Measurements from ENCODE around the gene GAMT. TPM values are rescaled to one million over a fixed set of nuclear protein-coding genes. Genes with fewer than 3 reads are reported as not detected.

The GAMT gene
- total RNA-seq, 1 donor from 2014 or later = 25.5 TPM

- no peak for DNase-seq (ENCODE audit: low read depth, low spot score)
Observed at GRCh38 chr19:1366899-1367870, 34.2 kb downstream of the GAMT start.

GRCh38 chr19:1366296-1366695 lies 35.0 kb downstream of the GAMT start:
- no peak for DNase-seq (ENCODE audit: low read depth, low spot score)

- DNase-seq (ENCODE audit: low read depth, low spot score) = no peak
Observed at GRCh38 chr19:1365319-1366269, 35.7 kb downstream of the GAMT start.

DNA sequence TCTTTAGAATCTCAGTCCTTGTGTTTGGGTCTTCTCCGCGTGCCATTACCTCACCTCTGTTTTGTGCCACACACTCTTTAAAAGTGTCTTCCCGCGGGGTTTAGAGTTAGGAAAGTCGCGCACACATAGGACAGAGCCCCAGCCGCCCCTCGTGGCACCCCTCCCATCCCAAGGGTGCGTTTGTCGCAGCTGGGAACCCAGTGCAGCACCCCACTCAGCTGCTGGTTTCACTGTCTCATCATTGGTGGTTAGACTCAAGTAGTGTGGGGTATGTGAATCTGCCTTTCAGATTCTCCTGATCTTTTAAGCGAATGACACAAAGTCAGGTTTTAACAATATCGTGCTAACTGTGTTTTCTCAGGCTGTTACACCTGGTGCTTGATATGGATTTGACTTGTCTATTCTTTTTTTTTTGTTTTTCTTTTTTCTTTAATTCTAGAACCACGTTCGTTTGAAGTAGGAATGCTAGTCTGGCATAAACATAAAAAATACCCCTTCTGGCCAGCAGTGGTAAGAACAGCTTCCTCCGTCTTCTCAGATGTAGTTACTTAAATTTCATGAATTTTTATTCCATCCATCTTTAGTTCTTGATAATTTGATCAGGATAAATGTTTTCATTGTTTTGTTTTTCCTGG lies 37.2 kb downstream of the GAMT start:
- no peak for DNase-seq (ENCODE audit: low read depth, low spot score)

GRCh38 chr19:1363599-1363998 lies 37.7 kb downstream of the GAMT start:
- DNase-seq (ENCODE audit: low read depth, low spot score) = no peak

DNA sequence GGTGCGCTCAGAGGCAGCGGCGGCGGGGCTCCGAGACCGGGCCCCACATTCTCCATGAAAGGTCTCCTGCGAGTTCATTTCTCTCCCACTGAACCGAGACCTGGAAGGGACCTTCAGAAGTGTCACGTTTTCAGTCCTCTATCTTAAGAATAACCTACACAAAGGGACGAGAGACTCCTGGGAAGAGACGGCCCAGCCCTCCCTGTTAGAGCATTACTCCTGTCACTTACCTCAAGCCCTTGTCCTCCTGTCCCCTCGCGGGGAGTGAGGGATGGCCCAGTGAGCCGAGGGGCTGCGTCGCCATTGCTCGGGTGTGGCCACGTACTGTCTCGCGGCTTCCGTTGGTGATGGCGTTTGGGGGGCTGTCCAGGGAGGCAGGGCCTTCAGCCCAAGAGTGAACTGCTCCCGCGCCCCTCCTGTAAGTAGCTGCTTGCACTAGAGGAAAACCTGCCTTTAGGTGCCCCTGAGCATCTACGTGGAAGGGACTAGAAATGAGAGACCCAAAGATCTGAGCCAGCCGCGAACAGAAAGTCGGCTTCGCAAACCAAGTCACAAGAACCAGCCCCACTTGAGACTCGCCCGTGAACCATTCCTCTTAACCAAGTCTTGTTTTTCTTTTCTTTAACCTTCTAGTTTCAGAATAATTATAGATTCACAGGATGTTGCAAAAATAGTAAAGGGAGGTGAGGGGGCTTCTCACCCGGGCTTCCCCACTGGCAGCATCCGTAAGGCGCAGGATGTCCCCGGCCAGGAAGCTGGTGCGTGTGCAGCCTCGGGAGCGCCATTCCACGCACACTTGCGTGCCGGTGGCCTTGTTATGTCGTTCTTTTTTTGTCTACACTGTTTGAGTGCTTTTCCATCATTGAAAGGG lies 38.7 kb downstream of the GAMT start:
- DNase-seq (ENCODE audit: low read depth, low spot score) = no peak

- DNase-seq (ENCODE audit: low read depth, low spot score) = no peak
Observed at GRCh38 chr19:1361601-1362386, 39.5 kb downstream of the GAMT start.

DNA sequence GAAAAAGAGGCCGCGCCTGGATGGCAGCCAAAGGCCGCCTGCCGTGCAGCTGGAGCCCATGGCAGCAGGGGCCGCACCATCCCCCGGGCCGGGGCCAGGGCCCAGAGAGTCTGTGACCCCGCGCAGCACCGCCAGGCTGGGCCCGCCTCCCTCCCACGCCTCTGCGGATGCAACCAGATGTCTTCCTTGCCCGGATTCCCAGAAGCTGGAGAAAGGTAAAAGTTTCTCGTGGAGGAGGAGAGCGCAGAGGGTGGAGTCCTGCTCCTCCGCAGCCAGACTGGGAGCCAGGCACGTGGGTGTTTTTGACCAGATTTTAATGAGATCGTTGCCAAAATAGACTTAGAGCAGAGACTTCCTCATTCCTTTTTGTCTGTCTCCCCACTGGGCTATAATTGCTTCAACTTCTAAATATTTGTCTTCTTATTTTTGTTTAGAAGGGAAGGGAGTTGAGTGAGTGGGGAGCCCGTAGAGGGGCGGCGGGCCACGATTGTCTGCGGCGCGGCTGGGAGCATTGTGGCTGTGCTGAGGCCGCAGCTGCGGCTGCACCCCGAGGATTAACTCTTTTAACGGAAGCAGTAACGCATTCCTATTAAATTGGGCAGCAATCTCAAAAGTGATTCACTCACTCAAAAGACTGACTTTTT lies 40.4 kb downstream of the GAMT start:
- no peak for DNase-seq (ENCODE audit: low read depth, low spot score)

DNA sequence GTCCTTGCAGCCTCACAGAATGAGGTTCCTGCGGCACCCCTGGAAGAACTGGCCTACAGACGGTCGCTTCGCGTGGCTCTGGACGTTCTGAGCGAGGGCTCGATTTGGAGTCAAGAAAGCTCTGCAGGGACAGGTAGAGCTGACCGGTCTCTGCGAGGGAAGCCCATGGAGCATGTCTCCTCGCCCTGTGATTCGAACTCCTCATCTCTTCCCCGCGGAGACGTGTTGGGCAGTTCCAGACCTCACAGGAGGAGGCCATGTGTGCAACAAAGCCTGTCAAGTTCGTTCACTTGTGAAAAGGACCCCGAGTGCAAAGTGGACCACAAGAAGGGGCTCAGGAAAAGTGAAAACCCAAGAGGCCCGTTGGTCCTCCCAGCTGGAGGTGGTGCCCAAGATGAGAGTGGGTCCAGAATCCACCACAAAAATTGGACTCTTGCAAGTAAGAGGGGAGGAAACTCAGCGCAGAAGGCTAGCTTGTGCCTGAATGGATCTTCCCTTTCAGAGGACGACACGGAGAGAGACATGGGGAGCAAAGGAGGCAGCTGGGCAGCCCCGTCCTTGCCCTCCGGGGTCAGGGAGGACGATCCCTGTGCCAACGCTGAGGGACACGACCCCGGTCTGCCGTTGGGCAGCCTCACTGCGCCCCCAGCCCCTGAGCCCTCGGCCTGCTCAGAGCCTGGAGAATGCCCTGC lies 41.1 kb downstream of the GAMT start:
- DNase-seq (ENCODE audit: low read depth, low spot score) = no peak

DNA sequence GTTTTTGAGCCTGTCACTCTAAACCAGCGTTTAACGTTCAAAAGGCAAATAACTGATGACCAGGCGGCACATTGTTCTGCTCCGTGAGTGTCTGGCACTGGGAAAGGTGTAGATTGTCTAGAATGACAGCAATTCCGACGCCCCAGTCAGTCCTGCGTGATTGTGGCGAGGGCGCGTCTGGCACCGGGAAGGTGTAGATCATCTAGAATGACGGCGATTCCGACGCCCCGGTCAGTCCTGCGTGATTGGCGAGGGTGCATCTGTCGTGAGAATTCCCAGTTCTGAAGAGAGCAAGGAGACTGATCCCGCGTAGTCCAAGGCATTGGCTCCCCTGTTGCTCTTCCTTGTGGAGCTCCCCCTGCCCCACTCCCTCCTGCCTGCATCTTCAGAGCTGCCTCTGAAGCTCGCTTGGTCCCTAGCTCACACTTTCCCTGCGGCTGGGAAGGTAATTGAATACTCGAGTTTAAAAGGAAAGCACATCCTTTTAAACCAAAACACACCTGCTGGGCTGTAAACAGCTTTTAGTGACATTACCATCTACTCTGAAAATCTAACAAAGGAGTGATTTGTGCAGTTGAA lies 43.7 kb downstream of the GAMT start:
- no peak for DNase-seq (ENCODE audit: low read depth, low spot score)

DNA sequence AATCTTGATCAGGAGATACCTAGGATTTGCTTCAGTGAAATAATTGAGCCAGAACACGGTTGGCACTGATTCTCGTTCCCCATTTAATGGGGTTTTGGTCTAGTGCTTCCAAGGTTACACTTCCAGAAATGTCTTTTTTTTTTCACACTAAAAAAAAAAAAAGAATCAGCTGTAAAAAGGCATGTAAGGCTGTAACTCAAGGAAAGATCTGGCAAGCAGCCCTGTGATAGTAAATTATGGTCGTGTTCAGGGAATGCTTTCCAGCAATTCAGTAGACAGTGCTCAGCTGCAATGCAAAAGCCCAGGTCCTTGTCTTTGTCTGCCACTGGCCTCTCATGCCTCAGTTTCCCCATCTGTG lies 44.9 kb downstream of the GAMT start:
- no peak for DNase-seq (ENCODE audit: low read depth, low spot score)

- no peak for DNase-seq (ENCODE audit: low read depth, low spot score)
Observed at GRCh38 chr19:1355568-1356507, 45.5 kb downstream of the GAMT start.

GRCh38 chr19:1354970-1355567 lies 46.3 kb downstream of the GAMT start:
- DNase-seq (ENCODE audit: low read depth, low spot score) = no peak

DNA sequence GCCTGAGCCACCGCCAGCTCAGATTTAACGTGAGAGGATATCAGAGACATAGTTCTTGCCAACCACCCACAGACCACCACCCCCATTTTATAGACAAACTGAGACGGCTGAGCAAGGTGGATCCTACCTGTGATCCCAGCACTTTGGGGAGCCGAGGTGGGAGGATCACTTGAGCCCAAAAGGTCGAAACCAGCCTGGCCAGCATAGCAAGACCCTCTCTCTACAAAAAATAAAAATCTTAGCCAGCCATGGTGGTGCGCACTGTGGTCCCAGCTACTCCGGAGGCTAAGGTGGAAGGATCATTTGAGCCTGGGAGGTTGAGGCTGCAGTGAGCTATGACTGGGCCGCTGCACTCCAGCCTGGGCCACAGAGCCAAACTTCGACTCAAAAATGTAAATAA lies 48.2 kb downstream of the GAMT start:
- no peak for DNase-seq (ENCODE audit: low read depth, low spot score)

GRCh38 chr19:1351381-1351851 lies 49.9 kb downstream of the GAMT start:
- no peak for DNase-seq (ENCODE audit: low read depth, low spot score)

DNA sequence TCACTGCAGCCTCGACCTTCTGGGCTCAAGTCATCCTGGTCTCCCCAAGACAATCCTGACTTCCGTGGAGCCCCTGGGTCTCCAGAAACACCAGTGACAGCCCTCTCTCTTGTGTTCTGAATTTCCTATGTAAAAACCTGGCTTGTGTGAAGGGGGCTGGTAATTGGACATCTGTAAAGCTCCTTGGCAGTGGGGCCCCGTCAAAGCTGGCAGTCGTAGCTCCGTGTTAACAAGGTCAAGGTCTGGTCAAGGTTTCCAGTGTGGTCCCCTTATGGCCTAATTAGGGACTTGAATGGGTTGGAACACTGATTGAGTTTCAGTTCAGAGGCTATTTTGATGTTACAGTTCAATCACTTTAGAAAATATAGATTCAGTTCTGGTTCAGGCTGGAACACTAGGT lies 50.5 kb downstream of the GAMT start:
- no peak for DNase-seq (ENCODE audit: low read depth, low spot score)

DNA sequence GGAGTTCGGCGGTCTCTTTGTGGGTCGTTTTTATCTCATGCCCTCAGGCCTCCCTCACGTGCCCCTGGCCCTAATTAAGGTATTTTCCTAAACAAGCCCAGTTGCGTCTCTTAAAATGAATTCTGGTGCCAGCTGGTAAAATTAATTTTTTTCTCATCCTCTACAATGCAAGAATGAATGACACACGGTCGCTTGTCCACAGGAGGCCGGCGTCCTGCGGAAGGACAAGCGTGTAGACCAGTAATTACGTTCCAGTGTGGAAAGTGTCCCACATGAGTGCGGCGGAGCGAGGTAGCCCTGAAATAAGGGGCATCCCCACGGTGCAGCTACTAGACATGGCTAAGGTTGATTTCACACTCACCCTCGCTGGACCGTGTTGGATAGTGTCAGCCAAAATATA lies 52.1 kb downstream of the GAMT start:
- no peak for DNase-seq (ENCODE audit: low read depth, low spot score)
